Measurements from ENCODE around the gene NHP2.
"Not testable (repeated sequence)": the region's sequence is repeated elsewhere in the genome, so short reads cannot be mapped to it uniquely, and the experiment has no call there.

Gene NHP2

GRCh38 chr5:178153530-178154340 is at the start of gene NHP2:
Gene NHP2 (minus strand): TSS chr5:178153885. CDS start chr5:178153817, 68 bp downstream.
- peak; percentile 97 for DNase-seq

- no peak for DNase-seq
Observed at GRCh38 chr5:178202541-178202940, 48.9 kb upstream of the NHP2 start.

- no peak for DNase-seq
Observed at GRCh38 chr5:178201927-178202235, 48.2 kb upstream of the NHP2 start.

- no peak for DNase-seq
Observed at GRCh38 chr5:178201221-178201926, 47.7 kb upstream of the NHP2 start.

- DNase-seq: no peak
Observed at GRCh38 chr5:178199581-178200434, 46.1 kb upstream of the NHP2 start.

- no peak for DNase-seq
Observed at GRCh38 chr5:178198706-178199105, 45.0 kb upstream of the NHP2 start.

- DNase-seq: not testable (repeated sequence)
Observed at GRCh38 chr5:178198151-178198550, 44.5 kb upstream of the NHP2 start.

GRCh38 chr5:178196986-178197385 is 43.3 kb upstream of the NHP2 start:
- DNase-seq: no peak

- no peak for DNase-seq
Observed at GRCh38 chr5:178196281-178196812, 42.7 kb upstream of the NHP2 start.

GRCh38 chr5:178194026-178194425 is 40.3 kb upstream of the NHP2 start:
- DNase-seq: no peak

GRCh38 chr5:178193251-178193809 is 39.6 kb upstream of the NHP2 start:
- no peak for DNase-seq

GRCh38 chr5:178192787-178193186 is 39.1 kb upstream of the NHP2 start:
- DNase-seq: no peak

GRCh38 chr5:178192244-178192643 is 38.6 kb upstream of the NHP2 start:
- no peak for DNase-seq

- DNase-seq: no peak
Observed at GRCh38 chr5:178191661-178192060, 38.0 kb upstream of the NHP2 start.

- no peak for DNase-seq
Observed at GRCh38 chr5:178189433-178189832, 35.7 kb upstream of the NHP2 start.

- no peak for DNase-seq
Observed at GRCh38 chr5:178187014-178187413, 33.3 kb upstream of the NHP2 start, which contains the start of gene GMCL2. Gene GMCL2 (minus strand): TSS chr5:178187371. CDS start chr5:178187299, 72 bp downstream.

- no peak for DNase-seq
Observed at GRCh38 chr5:178186427-178186826, 32.7 kb upstream of the NHP2 start.

GRCh38 chr5:178182158-178182876 is 28.6 kb upstream of the NHP2 start:
- no peak for DNase-seq

GRCh38 chr5:178180141-178180863 is 26.6 kb upstream of the NHP2 start:
- no peak for DNase-seq

- no peak for DNase-seq
Observed at GRCh38 chr5:178177569-178177968, 23.9 kb upstream of the NHP2 start.

- no peak for DNase-seq
Observed at GRCh38 chr5:178176791-178177190, 23.1 kb upstream of the NHP2 start.

All from NCI-H748 treated with DMSO at 0.1 percent for 48 hours (cell line).